Measurements from ENCODE around the gene HERC5. TPM values are rescaled to one million over a fixed set of nuclear protein-coding genes. Genes with fewer than 3 reads are reported as not detected.

Gene HERC5
- total RNA-seq, 1 donor from 2014 or later, result 57.7 TPM

GRCh38 chr4:88517825-88518224 is 60.9 kb downstream of the HERC5 start:
- intact Hi-C loops (cut with micrococcal nuclease), result loop anchor here (5.0 kb wide), 2 partner anchors 361 to 666 kb away; partner anchors contain the start of gene ABCG2

GRCh38 chr4:88518911-88519310 is 62.0 kb downstream of the HERC5 start:
- intact Hi-C loops (cut with micrococcal nuclease), result loop anchor here (5.0 kb wide), 2 partner anchors 362 to 667 kb away; partner anchors contain the start of gene ABCG2

GRCh38 chr4:88522702-88523324 is 65.9 kb downstream of the HERC5 start:
- intact Hi-C loops (cut with micrococcal nuclease), result loop anchor here (1.0 to 10.0 kb wide), 8 partner anchors 66 to 848 kb away; partner anchors contain the start of genes HERC3, HERC5, PKD2 and PPM1K

- intact Hi-C loops (cut with micrococcal nuclease), result loop anchor here (1.0 to 10.0 kb wide), 8 partner anchors 66 to 849 kb away; partner anchors contain the start of genes HERC3, HERC5, PKD2 and PPM1K
These were observed 66.6 kb downstream of the HERC5 start, which contains the start of gene PYURF for GRCh38 chr4:88523325-88524129. PYURF (minus strand) TSS chr4:88523776; CDS start chr4:88523700, 76 bp downstream.

- intact Hi-C loops (cut with micrococcal nuclease), result loop anchor here (2.0 to 10.0 kb wide), 3 partner anchors 587 to 849 kb away; partner anchors contain the start of gene TIGD2
These were observed 67.3 kb downstream of the HERC5 start for GRCh38 chr4:88524171-88524570.

- intact Hi-C loops (cut with micrococcal nuclease), result loop anchor here (1.0 to 10.0 kb wide), 9 partner anchors 13 to 852 kb away; partner anchors contain the start of gene NAP1L5
These were observed 69.4 kb downstream of the HERC5 start for GRCh38 chr4:88526221-88526815.

- intact Hi-C loops (cut with micrococcal nuclease), result loop anchor here (2.0 to 10.0 kb wide), 2 partner anchors 265 to 853 kb away; no protein-coding TSS in a partner anchor
These were observed 70.9 kb downstream of the HERC5 start for GRCh38 chr4:88527787-88528186.

GRCh38 chr4:88528861-88529260 is 71.9 kb downstream of the HERC5 start:
- intact Hi-C loops (cut with micrococcal nuclease), result loop anchor here (10.0 kb wide), 1 partner anchor 854 kb away; no protein-coding TSS in a partner anchor

GRCh38 chr4:88531549-88531948 is 74.6 kb downstream of the HERC5 start:
- intact Hi-C loops (cut with micrococcal nuclease), result no loop called here

- intact Hi-C loops (cut with micrococcal nuclease), result no loop called here
These were observed 76.3 kb downstream of the HERC5 start for GRCh38 chr4:88533088-88533790.

- intact Hi-C loops (cut with micrococcal nuclease), result no loop called here
These were observed 77.2 kb downstream of the HERC5 start for GRCh38 chr4:88533937-88534750.

- intact Hi-C loops (cut with micrococcal nuclease), result no loop called here
These were observed 78.3 kb downstream of the HERC5 start for GRCh38 chr4:88535090-88535755.

GRCh38 chr4:88537709-88538108 is 80.8 kb downstream of the HERC5 start:
- intact Hi-C loops (cut with micrococcal nuclease), result no loop called here

GRCh38 chr4:88539322-88540068 is 82.6 kb downstream of the HERC5 start:
- intact Hi-C loops (cut with micrococcal nuclease), result loop anchor here (1.0 kb wide), 4 partner anchors 13 to 485 kb away; no protein-coding TSS in a partner anchor

GRCh38 chr4:88549815-88550214 is 92.9 kb downstream of the HERC5 start:
- intact Hi-C loops (cut with micrococcal nuclease), result no loop called here

Measured in T-helper 1 cell treated with Interleukin-12 subunit alpha and Interleukin-12 subunit beta and Interleukin-4 antibody, amounts not matched to agents 30 ng/mL and 1 ng/mL, for 36 hours (primary cell).